OCI-LY1 (cell line): ENCODE results near the gene GNG11.

ENCODE experiments used
- EZH2 ChIP-seq: fragments of 200-600 bp; sonication (generic), shearing (Covaris generic); IDR thresholded peaks from 2 replicates; pipeline ENCODE4 v1.8.0; 2017; ENCODE audit warnings: borderline replicate concordance, mixed run types, mild to moderate bottlenecking, antibody characterized with exemption, low read length, moderate library complexity, mixed read lengths
- TF ChIP-seq, protein P1 (sequence below): fragments of 200-600 bp; sonication (generic), shearing (Covaris generic); IDR thresholded peaks from 2 replicates; pipeline ENCODE4 v1.5.1; 2017; ENCODE audit warnings: mild to moderate bottlenecking, antibody characterized with exemption, low read length, moderate library complexity, mixed read lengths

DNA sequence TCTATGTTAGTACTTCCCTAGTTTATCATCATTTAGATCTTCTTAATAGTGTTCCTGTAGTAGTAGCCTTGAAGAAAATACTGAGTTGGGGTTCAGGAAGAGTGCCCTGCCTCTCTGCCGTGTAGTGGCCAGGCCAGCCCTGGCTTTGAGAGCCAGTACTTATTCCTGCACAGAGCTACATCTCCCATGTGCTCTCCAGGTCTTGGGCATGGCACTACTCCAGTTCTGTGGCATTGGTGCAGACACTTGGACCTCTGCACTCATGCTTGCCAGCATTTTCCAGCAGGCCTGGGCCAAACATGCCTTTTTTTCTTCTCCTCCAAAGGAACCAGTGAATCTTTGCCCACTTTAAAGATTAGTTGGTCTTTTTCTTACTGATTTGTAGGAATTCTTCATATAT is 5.3 kb downstream of the GNG11 start:
- TF ChIP-seq, protein P1, sequence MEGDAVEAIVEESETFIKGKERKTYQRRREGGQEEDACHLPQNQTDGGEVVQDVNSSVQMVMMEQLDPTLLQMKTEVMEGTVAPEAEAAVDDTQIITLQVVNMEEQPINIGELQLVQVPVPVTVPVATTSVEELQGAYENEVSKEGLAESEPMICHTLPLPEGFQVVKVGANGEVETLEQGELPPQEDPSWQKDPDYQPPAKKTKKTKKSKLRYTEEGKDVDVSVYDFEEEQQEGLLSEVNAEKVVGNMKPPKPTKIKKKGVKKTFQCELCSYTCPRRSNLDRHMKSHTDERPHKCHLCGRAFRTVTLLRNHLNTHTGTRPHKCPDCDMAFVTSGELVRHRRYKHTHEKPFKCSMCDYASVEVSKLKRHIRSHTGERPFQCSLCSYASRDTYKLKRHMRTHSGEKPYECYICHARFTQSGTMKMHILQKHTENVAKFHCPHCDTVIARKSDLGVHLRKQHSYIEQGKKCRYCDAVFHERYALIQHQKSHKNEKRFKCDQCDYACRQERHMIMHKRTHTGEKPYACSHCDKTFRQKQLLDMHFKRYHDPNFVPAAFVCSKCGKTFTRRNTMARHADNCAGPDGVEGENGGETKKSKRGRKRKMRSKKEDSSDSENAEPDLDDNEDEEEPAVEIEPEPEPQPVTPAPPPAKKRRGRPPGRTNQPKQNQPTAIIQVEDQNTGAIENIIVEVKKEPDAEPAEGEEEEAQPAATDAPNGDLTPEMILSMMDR = no peak
- no peak for TF ChIP-seq EZH2
